CD14-positive monocyte (primary cell): ENCODE results near the gene JADE3. TPM values are rescaled to one million over a fixed set of nuclear protein-coding genes. Genes with fewer than 3 reads are reported as not detected.

Experiments
- DNase-seq, 3 donors: peaks; one replicate each; pipeline ENCODE4 v3.0.0-alpha.2; 2011 to 2022
- H2AFZ ChIP-seq: 2 replicates; pipeline ENCODE4 v1.6.0; 2012; ENCODE audit warnings: mild to moderate bottlenecking, low read depth, low read length, inconsistent platforms; ENCODE audit not compliant: insufficient read depth, poor library complexity, severe bottlenecking
- H3K27ac ChIP-seq, 2 donors: 1 replicate in 1 of 2; 2 replicates in 1 of 2; pipeline ENCODE4 v1.5.1; 2012 to 2013; ENCODE audit warnings: low read length in 2 of 2, control low read depth in 1 of 2, inconsistent platforms in 1 of 2, low read depth in 1 of 2, mild to moderate bottlenecking in 1 of 2
- H3K27me3 ChIP-seq, 2 donors: one replicate each; pipeline versions ENCODE4 v1.6.0 to v1.6.1; 2011 to 2013; ENCODE audit warnings: low read length in 2 of 2; ENCODE audit not compliant: control insufficient read depth in 2 of 2, insufficient read depth in 2 of 2
- H3K36me3 ChIP-seq, 2 donors: replicated peaks in 1 of 2; 1 replicate in 1 of 2; 2 replicates in 1 of 2; pipeline versions ENCODE4 v1.5.1 to v1.6.1; 2012 to 2013; ENCODE audit warnings: low read length in 2 of 2, control low read depth in 1 of 2, inconsistent platforms in 1 of 2, mild to moderate bottlenecking in 1 of 2; ENCODE audit not compliant: insufficient read depth in 2 of 2, control insufficient read depth in 1 of 2
- H3K4me1 ChIP-seq, 2 donors: 1 replicate in 1 of 2; 2 replicates in 1 of 2; pipeline versions ENCODE4 v1.5.1 to v1.6.1; 2012 to 2013; ENCODE audit warnings: low read length in 2 of 2, control low read depth in 1 of 2, inconsistent platforms in 1 of 2, mild to moderate bottlenecking in 1 of 2, moderate library complexity in 1 of 2; ENCODE audit not compliant: insufficient read depth in 2 of 2, control insufficient read depth in 1 of 2
- H3K4me2 ChIP-seq: replicated peaks from 2 replicates; pipeline ENCODE3; 2012; ENCODE audit warnings: low read length, moderate library complexity, mild to moderate bottlenecking; ENCODE audit not compliant: poor library complexity, severe bottlenecking; ENCODE audit errors: extremely low read depth
- H3K4me3 ChIP-seq, 3 experiments: fragments of 200-600 bp in 1 of 3; sonication (generic) in 1 of 3; replicated peaks in 1 of 3; 1 replicate in 2 of 3; 2 replicates in 1 of 3; pipeline ENCODE4 v1.5.1; 2011 to 2013; ENCODE audit warnings: low read length in 3 of 3, mild to moderate bottlenecking in 3 of 3, control low read depth in 2 of 3, low read depth in 2 of 3, inconsistent platforms in 1 of 3, moderate library complexity in 1 of 3
- H3K79me2 ChIP-seq: 2 replicates; pipeline ENCODE4 v1.6.0; 2012; ENCODE audit warnings: mild to moderate bottlenecking, control low read depth, inconsistent platforms, low read length, moderate library complexity; ENCODE audit not compliant: insufficient read depth
- H3K9ac ChIP-seq: 2 replicates; pipeline ENCODE4 v1.6.0; 2017; ENCODE audit warnings: low read length, mild to moderate bottlenecking; ENCODE audit not compliant: insufficient read depth, poor library complexity, severe bottlenecking
- H3K9me3 ChIP-seq, 2 donors: replicated peaks in 1 of 2; 1 replicate in 1 of 2; 2 replicates in 1 of 2; pipeline versions ENCODE4 v1.5.1 to v1.6.1; 2012 to 2013; ENCODE audit warnings: low read length in 2 of 2, control low read depth in 1 of 2; ENCODE audit not compliant: control insufficient read depth in 1 of 2, insufficient read depth in 1 of 2
- H4K20me1 ChIP-seq: 2 replicates; pipeline ENCODE4 v1.6.0; 2012; ENCODE audit warnings: mild to moderate bottlenecking, low read length, control low read depth, moderate library complexity; ENCODE audit not compliant: insufficient read depth
- H3K27ac Mint-ChIP-seq, 7 donors: one replicate each; pipeline ENCODE4 v1.8.0; 2020; ENCODE audit warnings: mild to moderate bottlenecking in 7 of 7, mixed read lengths in 7 of 7, moderate library complexity in 6 of 7, inconsistent platforms in 2 of 7
- H3K27me3 Mint-ChIP-seq, 3 donors: one replicate each; pipeline ENCODE4 v1.8.0; 2021 to 2022; ENCODE audit warnings: low read depth in 3 of 3, mild to moderate bottlenecking in 3 of 3, mixed read lengths in 3 of 3, moderate library complexity in 3 of 3, inconsistent platforms in 1 of 3
- H3K36me3 Mint-ChIP-seq, 2 donors: one replicate each; pipeline ENCODE4 v1.8.0; 2020; ENCODE audit warnings: mixed read lengths in 2 of 2, inconsistent platforms in 1 of 2, mild to moderate bottlenecking in 1 of 2
- H3K4me1 Mint-ChIP-seq: one replicate; pipeline ENCODE4 v1.8.0; 2020; ENCODE audit warnings: mild to moderate bottlenecking, mixed read lengths
- H3K4me3 Mint-ChIP-seq, 2 donors: one replicate each; pipeline ENCODE4 v1.8.0; 2020; ENCODE audit warnings: mild to moderate bottlenecking in 2 of 2, mixed read lengths in 2 of 2, moderate library complexity in 1 of 2
- H3K9me3 Mint-ChIP-seq, 7 donors: one replicate each; pipeline ENCODE4 v1.8.0; 2020 to 2022; ENCODE audit warnings: mixed read lengths in 7 of 7, mild to moderate bottlenecking in 6 of 7, moderate library complexity in 6 of 7, inconsistent platforms in 2 of 7
- CTCF ChIP-seq: fragments of 200-600 bp; IDR thresholded peaks from one replicate; pipeline ENCODE4 v1.8.0; 2022; ENCODE audit warnings: antibody characterized with exemption, mild to moderate bottlenecking
- WGBS: methylation state at CpG from one replicate; pipeline ENCODE4 v1.1.5; 2013; ENCODE audit warnings: missing lambda C conversion rate; ENCODE audit not compliant: insufficient coverage; 5-methylcytosine and 5-hydroxymethylcytosine counted together
- intact Hi-C, 2 donors: fragments of 100-400 bp; cut with micrococcal nuclease; formaldehyde crosslinking; loops; one replicate each; pipeline versions ENCODE4 v1.15.0 to v1.15.1; 2023
- polyA plus RNA-seq, 3 donors: library from polyadenylated mRNA; depleted of rRNA in 1 of 3; unstranded in 2 of 3; stranded (reverse) in 1 of 3; fragments of 300-500 nt in 2 of 3; fragments of >200 nt in 1 of 3; fragmentation: Illumina TruSeq in 2 of 3; gene quantifications; 1 replicate in 2 of 3; 2 replicates in 1 of 3; pipeline ENCODE4 v1.2.3, GENCODE V29; 2012 to 2021

The JADE3 gene
- polyA plus RNA-seq, 3 donors = 0.03 to 0.43 (median 0.19) TPM

GRCh38 chrX:46929439-46930261, 17.4 kb downstream of the JADE3 start:
- H3K4me2 ChIP-seq = no peak overlapping the region
- no peak overlapping the region for H3K9ac ChIP-seq
- H3K27ac ChIP-seq = no peak overlapping the region
- H3K4me1 ChIP-seq = no peaks in the 10 kb centered on the region
- no peaks in the 10 kb centered on the region for H3K4me1 Mint-ChIP-seq
- H3K36me3 Mint-ChIP-seq = no peaks in the 10 kb centered on the region
- no peaks in the 10 kb centered on the region for H3K9me3 ChIP-seq
- DNase-seq = no peak
- H3K27me3 ChIP-seq = peaks cover 0 to 2% of the 10 kb centered on the region in 2 donors
- H3K9me3 Mint-ChIP-seq = peaks cover 0 to 2% (median 0%) of the 10 kb centered on the region in 7 donors
- no peak overlapping the region for H3K27ac Mint-ChIP-seq
- H3K36me3 ChIP-seq = no peaks in the 10 kb centered on the region
- H4K20me1 ChIP-seq = no peaks in the 10 kb centered on the region
- intact Hi-C loops = no loop called here
- H3K79me2 ChIP-seq = no peaks in the 10 kb centered on the region
- no peak overlapping the region for H3K4me3 ChIP-seq
- WGBS = no CpG with 5 or more reads among the region's 3 CpGs
- H3K27me3 Mint-ChIP-seq = peaks cover 0 to 11% (median 0%) of the 10 kb centered on the region in 3 donors
- H3K4me3 Mint-ChIP-seq = no peak overlapping the region
- no peak for TF ChIP-seq CTCF
- no peak overlapping the region for H2AFZ ChIP-seq

DNA sequence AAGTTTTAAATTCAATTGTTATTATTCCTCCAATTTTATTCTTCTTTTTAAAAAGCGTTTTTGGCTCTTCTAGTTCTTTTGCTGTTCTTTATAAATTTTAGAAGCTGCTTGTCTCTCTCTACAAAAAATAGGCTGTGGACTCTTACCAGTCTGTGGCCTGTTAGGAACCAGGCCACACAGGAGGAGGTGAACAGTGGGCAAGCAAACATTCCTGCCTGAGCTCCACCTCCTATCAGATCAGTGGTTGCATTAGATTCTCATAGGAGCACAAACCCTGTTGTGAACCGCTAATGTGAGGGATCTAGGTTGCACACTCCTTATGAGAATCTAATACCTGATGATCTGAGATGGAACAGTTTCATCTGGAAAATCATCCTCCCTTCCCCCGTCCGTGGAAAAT, 23.1 kb downstream of the JADE3 start:
- Histone ChIP-seq H3K9ac (no peak overlapping the region), H3K27ac (no peak overlapping the region), H3K4me2 (no peak overlapping the region), H3K27me3 (no peaks in the 10 kb centered on the region), H3K9me3 (peaks cover 5 to 6% of the 10 kb centered on the region in 2 donors), H3K79me2 (no peaks in the 10 kb centered on the region), H3K36me3 (no peaks in the 10 kb centered on the region), H4K20me1 (no peaks in the 10 kb centered on the region), H2AFZ (no peak overlapping the region), H3K4me1 (no peaks in the 10 kb centered on the region), H3K4me3 (no peak overlapping the region)
- Mint-ChIP-seq H3K9me3 (peaks cover 3 to 16% (median 11%) of the 10 kb centered on the region in 7 donors), H3K27ac (no peak overlapping the region), H3K4me1 (no peaks in the 10 kb centered on the region), H3K27me3 (peaks cover 0 to 6% (median 0%) of the 10 kb centered on the region in 3 donors), H3K4me3 (no peak overlapping the region), H3K36me3 (peaks cover 0 to 2% of the 10 kb centered on the region in 2 donors)
- WGBS = no CpG with 5 or more reads among the region's 4 CpGs
- intact Hi-C loops = no loop called here
- no peak for TF ChIP-seq CTCF
- no peak for DNase-seq
